ENCODE data around the gene TANGO6.
A peak's percentile ranks its signal among the peaks of the same experiment; 100 is the strongest.

The TANGO6 gene

DNA sequence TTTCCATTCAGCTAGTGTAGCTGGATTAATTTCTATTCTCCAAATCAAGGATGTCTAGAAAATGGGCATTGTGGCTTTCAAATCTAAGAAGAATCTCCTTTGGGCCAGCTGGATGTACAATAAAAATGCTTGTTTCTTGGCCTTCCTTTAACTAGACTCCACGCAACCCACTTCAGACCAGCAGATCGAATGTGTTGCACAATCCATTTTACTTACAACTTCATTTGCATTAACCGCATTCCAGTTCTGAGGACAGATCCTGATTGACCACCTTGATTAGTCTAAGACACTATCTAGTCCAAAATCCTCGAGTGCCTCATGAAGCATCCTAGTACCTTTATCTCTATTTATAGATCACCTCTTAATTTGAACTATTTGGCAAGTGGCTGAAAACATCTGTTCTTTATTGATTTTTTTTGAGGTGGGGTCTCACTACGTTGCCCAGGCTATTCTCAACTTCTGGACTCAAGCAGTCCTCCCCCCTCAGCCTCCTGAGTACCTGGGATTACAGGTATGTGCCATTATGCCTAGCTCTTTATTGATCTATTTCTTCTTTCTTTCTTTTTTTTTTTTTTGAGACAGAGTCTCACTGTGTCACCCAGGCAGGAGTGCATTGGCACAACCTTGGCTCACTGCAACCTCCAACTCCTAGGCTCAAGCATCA lies 241.8 kb downstream of the TANGO6 start:
- Histone ChIP-seq H3K36me3 (ENCODE audit: insufficient read depth, insufficient read length, low read length) (peaks cover 6% of the 10 kb centered on the region), H3K4me3 (ENCODE audit: insufficient read length, low read depth) (no peak overlapping the region), H3K9ac (ENCODE audit: insufficient read length, low read depth) (no peak overlapping the region), H3K4me1 (ENCODE audit: insufficient read depth, insufficient read length) (peaks cover 20% of the 10 kb centered on the region), H3K27me3 (ENCODE audit: insufficient read depth, insufficient read length) (no peaks in the 10 kb centered on the region), H3K9me3 (ENCODE audit: insufficient read depth, low read length) (no peaks in the 10 kb centered on the region)
- TF ChIP-seq YY1 (IDR thresholded peaks at IDR 0.05; ENCODE audit: insufficient read depth, insufficient read length) (no peak), ZNF274 (IDR thresholded peaks at IDR 0.05; ENCODE audit: low read depth, low read length) (no peak), SUZ12 (IDR thresholded peaks at IDR 0.05; ENCODE audit: extremely low read depth, insufficient read depth, insufficient read length) (no peak)
- DNase-seq (ENCODE audit: low read depth, low spot score): no peak

DNA sequence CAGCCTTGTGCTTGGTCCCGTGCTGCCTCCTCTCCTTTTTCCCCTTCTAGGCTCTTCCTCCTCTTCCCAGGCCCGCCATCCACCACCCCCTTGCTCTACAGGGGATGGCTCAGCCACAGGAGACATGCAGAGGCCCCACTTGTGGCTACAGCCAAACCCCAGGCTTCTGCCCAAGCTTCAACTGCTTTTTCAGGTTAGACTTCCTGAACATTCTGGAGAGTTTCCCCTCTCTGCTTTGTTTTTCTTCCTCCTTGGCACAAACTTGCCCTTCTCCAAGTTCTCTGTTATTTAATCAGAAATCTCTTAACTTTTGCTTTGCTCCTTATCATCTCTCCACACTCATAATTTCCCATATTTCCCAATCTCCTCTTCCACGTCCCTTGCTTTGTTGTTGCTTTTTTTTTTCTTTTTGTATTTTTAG lies 243.8 kb downstream of the TANGO6 start:
- DNase-seq (ENCODE audit: low read depth, low spot score): no peak
- Histone ChIP-seq H3K36me3 (ENCODE audit: insufficient read depth, insufficient read length, low read length) (peaks cover 6% of the 10 kb centered on the region), H3K9ac (ENCODE audit: insufficient read length, low read depth) (no peak overlapping the region), H3K4me3 (ENCODE audit: insufficient read length, low read depth) (no peak overlapping the region), H3K9me3 (ENCODE audit: insufficient read depth, low read length) (no peaks in the 10 kb centered on the region), H3K27me3 (ENCODE audit: insufficient read depth, insufficient read length) (no peaks in the 10 kb centered on the region), H3K4me1 (ENCODE audit: insufficient read depth, insufficient read length) (peaks cover 21% of the 10 kb centered on the region)
- TF ChIP-seq YY1 (IDR thresholded peaks at IDR 0.05; ENCODE audit: insufficient read depth, insufficient read length): no peak
- no peak for TF ChIP-seq SUZ12 (IDR thresholded peaks at IDR 0.05; ENCODE audit: extremely low read depth, insufficient read depth, insufficient read length)
- TF ChIP-seq ZNF274 (IDR thresholded peaks at IDR 0.05; ENCODE audit: low read depth, low read length): no peak

DNA sequence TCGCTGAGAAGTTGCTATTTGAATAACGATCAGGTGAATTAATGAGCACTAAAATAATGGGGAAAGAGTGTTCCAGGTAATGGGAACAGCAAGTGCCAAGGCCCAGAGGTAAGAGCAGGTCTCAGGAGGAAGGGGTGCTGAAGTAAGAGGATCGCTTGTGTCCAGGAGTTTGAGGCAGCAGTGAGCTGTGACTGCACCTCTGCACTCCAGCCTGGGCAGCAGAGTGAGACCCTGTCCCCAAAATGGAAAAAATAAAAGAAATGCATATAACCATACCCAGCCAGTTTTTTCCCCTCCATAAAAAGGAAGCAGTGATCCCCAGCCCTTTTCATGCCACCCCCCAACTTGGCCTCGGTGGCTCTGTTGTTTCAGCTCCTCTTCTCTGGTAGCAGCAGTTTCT lies 245.4 kb downstream of the TANGO6 start:
- Histone ChIP-seq H3K9ac (ENCODE audit: insufficient read length, low read depth) (no peak overlapping the region), H3K36me3 (ENCODE audit: insufficient read depth, insufficient read length, low read length) (peaks cover under 1% of the 10 kb centered on the region), H3K9me3 (ENCODE audit: insufficient read depth, low read length) (no peaks in the 10 kb centered on the region), H3K4me1 (ENCODE audit: insufficient read depth, insufficient read length) (peaks cover 15% of the 10 kb centered on the region), H3K27me3 (ENCODE audit: insufficient read depth, insufficient read length) (no peaks in the 10 kb centered on the region), H3K4me3 (ENCODE audit: insufficient read length, low read depth) (no peak overlapping the region)
- TF ChIP-seq SUZ12 (IDR thresholded peaks at IDR 0.05; ENCODE audit: extremely low read depth, insufficient read depth, insufficient read length): no peak
- no peak for TF ChIP-seq ZNF274 (IDR thresholded peaks at IDR 0.05; ENCODE audit: low read depth, low read length)
- TF ChIP-seq YY1 (IDR thresholded peaks at IDR 0.05; ENCODE audit: insufficient read depth, insufficient read length): no peak
- DNase-seq (ENCODE audit: low read depth, low spot score): no peak

DNA sequence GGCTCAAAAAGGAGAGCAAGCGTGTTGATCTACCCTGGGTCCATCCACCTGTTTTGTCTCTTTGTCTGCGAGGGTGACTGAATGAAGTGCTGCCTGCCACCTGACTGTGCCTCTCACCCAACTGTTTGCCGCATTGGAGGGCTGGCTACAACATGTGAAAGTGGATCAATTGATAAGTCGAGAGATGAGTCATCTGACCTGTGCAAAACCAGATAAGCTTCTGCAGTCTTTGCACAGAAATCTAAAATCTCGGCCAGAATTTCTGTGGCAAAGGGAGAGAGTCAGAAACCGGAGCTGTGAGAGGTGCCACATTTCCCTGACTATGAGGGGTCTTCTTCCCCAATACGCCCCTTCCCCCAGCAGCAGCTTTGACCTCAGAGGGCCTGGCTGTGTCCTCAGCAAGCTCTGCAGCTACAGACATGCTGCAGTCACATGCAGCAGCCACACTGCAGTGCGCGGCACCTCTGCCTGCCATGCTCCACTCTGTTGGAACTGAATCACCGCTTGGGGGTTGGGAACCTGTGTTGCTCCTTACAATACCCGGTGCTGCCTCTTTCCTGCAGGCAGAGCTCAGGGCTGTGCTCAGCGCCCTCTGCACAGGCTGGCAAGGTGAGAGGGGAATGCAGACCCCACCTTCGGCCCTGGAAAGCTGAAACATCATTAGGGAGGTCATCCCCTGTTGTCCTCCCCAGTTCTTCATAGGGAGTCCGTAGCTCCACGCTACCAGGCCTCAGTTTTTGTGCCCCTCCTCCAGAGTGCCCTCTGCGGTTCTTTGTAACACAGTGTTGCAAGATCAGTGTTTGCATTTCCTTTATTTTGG lies 246.0 kb downstream of the TANGO6 start:
- TF ChIP-seq ZNF274 (IDR thresholded peaks at IDR 0.05; ENCODE audit: low read depth, low read length) (no peak), SUZ12 (IDR thresholded peaks at IDR 0.05; ENCODE audit: extremely low read depth, insufficient read depth, insufficient read length) (no peak), YY1 (IDR thresholded peaks at IDR 0.05; ENCODE audit: insufficient read depth, insufficient read length) (no peak)
- no peaks in the 10 kb centered on the region for H3K9me3 ChIP-seq (ENCODE audit: insufficient read depth, low read length)
- H3K4me1 ChIP-seq (ENCODE audit: insufficient read depth, insufficient read length): peaks cover 14% of the 10 kb centered on the region

DNA sequence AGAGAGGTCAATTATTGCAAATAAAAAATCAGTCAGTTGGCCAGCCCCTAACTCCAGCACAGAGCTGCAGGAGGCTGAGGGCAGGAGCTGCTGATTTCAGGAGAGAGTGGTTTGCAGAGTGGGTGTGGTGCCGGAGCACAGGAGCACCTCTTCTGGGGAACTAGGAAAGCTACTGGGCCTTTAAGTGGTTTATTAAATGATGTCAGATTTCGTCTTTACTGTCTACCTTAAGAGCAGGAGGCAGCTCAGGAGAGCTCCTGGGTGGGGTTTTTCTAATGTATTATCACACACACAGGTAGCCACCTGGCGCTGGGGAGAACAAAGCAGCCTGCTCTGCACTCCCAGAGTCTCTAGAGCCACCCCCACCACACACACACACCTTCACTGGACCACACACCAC lies 250.6 kb downstream of the TANGO6 start:
- Histone ChIP-seq H3K36me3 (ENCODE audit: insufficient read depth, insufficient read length, low read length) (no peaks in the 10 kb centered on the region), H3K27me3 (ENCODE audit: insufficient read depth, insufficient read length) (no peaks in the 10 kb centered on the region), H3K9me3 (ENCODE audit: insufficient read depth, low read length) (no peaks in the 10 kb centered on the region), H3K9ac (ENCODE audit: insufficient read length, low read depth) (peak overlapping the region; percentile 5), H3K4me1 (ENCODE audit: insufficient read depth, insufficient read length) (peaks cover 16% of the 10 kb centered on the region), H3K4me3 (ENCODE audit: insufficient read length, low read depth) (no peak overlapping the region)
- DNase-seq (ENCODE audit: low read depth, low spot score): no peak
- no peak for TF ChIP-seq ZNF274 (IDR thresholded peaks at IDR 0.05; ENCODE audit: low read depth, low read length)
- TF ChIP-seq SUZ12 (IDR thresholded peaks at IDR 0.05; ENCODE audit: extremely low read depth, insufficient read depth, insufficient read length): no peak
- TF ChIP-seq YY1 (IDR thresholded peaks at IDR 0.05; ENCODE audit: insufficient read depth, insufficient read length): no peak

More for the DNA sequence above, 246.0 kb downstream of the TANGO6 start:
- no peaks in the 10 kb centered on the region for H3K36me3 ChIP-seq (ENCODE audit: insufficient read depth, insufficient read length, low read length)
- H3K27me3 ChIP-seq (ENCODE audit: insufficient read depth, insufficient read length): no peaks in the 10 kb centered on the region
- peak overlapping the region; percentile 27 for H3K9ac ChIP-seq (ENCODE audit: insufficient read length, low read depth)
- DNase-seq (ENCODE audit: low read depth, low spot score): no peak
- H3K4me3 ChIP-seq (ENCODE audit: insufficient read length, low read depth): no peak overlapping the region

DNA sequence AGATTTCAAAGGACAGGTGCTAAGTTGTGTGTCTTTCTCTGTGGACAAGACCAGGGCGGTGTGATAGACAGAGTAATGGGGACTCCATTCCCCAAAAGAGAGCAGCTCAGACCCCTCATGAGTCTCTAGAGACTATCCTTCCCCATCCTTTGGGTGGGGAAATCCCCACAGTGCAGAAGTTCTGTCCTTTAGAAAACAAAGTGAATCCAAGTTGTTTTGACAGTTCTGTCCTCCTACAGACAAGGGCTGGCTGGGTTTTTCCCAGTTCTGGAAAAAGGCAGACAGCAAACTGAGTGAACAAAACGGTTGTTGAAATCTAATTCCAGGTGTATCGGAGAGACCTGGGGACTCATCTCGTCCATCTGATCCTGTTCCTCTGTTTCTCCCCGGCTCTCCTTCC lies 251.2 kb downstream of the TANGO6 start:
- Histone ChIP-seq H3K9me3 (ENCODE audit: insufficient read depth, low read length) (no peaks in the 10 kb centered on the region), H3K4me1 (ENCODE audit: insufficient read depth, insufficient read length) (peaks cover 13% of the 10 kb centered on the region), H3K4me3 (ENCODE audit: insufficient read length, low read depth) (no peak overlapping the region), H3K36me3 (ENCODE audit: insufficient read depth, insufficient read length, low read length) (no peaks in the 10 kb centered on the region), H3K27me3 (ENCODE audit: insufficient read depth, insufficient read length) (no peaks in the 10 kb centered on the region), H3K9ac (ENCODE audit: insufficient read length, low read depth) (peak overlapping the region; percentile 5)
- no peak for DNase-seq (ENCODE audit: low read depth, low spot score)
- TF ChIP-seq ZNF274 (IDR thresholded peaks at IDR 0.05; ENCODE audit: low read depth, low read length): no peak
- TF ChIP-seq SUZ12 (IDR thresholded peaks at IDR 0.05; ENCODE audit: extremely low read depth, insufficient read depth, insufficient read length): no peak
- TF ChIP-seq YY1 (IDR thresholded peaks at IDR 0.05; ENCODE audit: insufficient read depth, insufficient read length): no peak

DNA sequence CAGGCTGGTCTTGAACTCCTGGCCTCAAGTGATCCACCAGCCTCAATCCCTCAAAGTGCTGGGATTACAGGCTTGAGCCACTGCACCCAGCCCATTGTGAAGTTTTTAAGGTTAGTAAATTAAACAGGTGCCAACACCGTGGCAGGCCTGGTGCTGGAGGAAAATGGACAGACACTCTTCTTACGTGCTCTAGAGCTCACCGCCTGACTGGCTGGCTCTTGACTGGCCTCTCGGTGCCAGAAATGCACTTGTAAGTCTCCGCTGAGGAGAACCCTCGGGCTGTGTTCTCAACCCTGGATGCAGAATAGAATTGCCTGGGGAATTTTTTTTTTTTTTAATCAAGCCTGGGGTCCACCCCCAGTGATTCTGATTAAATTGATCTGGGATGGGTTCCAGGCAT lies 251.9 kb downstream of the TANGO6 start:
- no peaks in the 10 kb centered on the region for H3K27me3 ChIP-seq (ENCODE audit: insufficient read depth, insufficient read length)

More for the DNA sequence above, 251.9 kb downstream of the TANGO6 start:
- TF ChIP-seq YY1 (IDR thresholded peaks at IDR 0.05; ENCODE audit: insufficient read depth, insufficient read length): no peak
- TF ChIP-seq ZNF274 (IDR thresholded peaks at IDR 0.05; ENCODE audit: low read depth, low read length): no peak
- no peaks in the 10 kb centered on the region for H3K9me3 ChIP-seq (ENCODE audit: insufficient read depth, low read length)
- H3K9ac ChIP-seq (ENCODE audit: insufficient read length, low read depth): no peak overlapping the region
- no peaks in the 10 kb centered on the region for H3K36me3 ChIP-seq (ENCODE audit: insufficient read depth, insufficient read length, low read length)
- peaks cover 8% of the 10 kb centered on the region for H3K4me1 ChIP-seq (ENCODE audit: insufficient read depth, insufficient read length)
- DNase-seq (ENCODE audit: low read depth, low spot score): no peak
- no peak overlapping the region for H3K4me3 ChIP-seq (ENCODE audit: insufficient read length, low read depth)

Data from NT2/D1 (cell line).